ENCODE data around the gene SLC26A9.
"Not testable (repeated sequence)": the region's sequence is repeated elsewhere in the genome, so short reads cannot be mapped to it uniquely, and the experiment has no call there.

SLC26A9 gene

DNA sequence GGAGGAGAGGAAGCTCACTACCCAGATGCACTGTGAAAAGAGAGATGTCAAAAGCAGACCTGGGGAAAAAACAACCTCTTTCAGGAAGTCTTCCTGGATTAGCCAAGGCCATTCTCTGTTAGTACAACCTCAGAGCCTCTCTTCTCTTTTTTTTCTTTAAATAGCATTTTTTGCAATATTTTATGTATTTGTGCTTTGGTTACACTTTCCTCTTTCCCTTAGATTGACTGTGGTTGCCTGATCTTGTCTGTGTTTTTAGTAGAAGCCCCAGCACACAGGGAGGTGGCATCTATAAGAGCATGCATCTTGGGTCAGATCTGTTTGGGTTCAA, 18.8 kb downstream of the SLC26A9 start:
- DNase-seq: no peak

DNA sequence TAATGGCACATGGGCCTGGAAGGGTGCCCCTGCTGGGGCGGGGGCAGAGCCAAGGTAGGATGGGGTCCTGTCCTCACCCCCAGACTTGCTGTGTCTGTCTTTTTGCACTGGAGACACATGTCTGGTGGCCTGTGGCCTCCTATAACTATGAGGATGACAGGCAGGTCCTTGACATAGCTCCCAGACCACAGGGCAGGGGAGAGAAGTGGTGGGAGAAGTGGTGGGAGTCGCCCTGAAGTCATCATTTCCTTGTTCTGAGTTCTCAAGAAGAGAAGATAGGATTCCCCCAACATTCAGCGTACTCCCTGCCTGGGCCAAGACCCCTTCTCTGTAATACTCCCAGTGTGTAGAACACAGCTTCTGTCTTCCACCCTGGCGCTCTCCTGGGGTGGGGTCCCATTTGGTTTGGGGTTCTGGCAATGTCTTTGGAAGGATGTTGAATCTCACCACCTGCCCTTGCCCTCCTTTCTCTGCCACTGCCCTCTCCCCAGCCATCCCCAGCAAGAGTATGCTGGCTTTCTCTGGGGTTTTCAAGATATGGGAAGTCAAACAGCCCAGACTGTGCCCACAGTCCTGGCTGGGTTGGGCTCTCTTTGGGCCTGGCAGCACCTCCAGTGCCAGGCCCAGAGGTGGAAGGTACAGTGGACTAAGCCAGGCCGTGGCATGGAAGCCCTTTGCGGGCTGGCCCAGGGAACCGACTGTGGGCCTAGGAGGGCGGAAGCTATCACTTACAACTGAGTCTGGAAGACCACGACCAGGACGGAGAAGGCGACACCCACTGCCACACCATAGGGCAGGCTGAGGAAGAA, 19.4 kb downstream of the SLC26A9 start:
- no peak for DNase-seq

DNA sequence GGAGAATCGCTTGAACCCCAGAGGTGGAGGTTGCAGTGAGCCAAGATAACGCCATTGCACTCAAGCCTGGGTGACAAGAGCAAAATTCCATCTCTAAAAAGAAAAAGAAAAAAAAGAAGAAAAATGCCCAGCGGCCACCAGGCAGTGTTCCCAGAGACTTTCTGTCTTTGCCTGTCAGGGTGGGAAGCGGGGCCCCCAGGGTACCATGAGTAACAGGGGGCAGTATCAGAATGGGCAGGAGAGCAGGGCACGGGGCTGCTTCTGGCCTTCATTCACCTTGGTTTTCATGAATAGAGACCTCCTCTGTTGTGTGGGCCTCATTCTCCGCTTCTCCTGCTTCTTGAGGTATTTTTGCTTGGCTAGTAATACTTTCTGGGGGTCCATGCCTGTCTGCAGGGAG, 20.4 kb downstream of the SLC26A9 start:
- no peak for DNase-seq

DNA sequence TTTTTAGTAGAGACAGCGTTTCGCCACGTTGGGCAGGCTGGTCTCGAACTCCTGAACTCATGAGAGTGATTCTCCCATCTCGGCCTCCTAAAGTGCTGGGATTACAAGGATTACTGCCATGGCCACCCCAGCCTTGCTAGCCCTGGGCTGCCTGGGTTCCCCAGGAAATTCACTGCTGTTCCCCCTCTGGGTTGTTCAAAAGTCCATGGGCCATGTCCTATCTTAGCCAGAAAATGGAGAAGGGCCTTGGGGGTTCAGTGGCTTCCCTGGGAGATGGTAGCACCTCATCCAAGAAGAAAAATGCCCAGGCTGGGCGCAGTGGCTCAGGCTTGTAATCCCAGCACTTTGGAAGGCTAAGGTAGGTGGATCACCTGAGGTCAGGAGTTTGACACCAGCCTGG, 20.9 kb downstream of the SLC26A9 start:
- DNase-seq: no peak

DNA sequence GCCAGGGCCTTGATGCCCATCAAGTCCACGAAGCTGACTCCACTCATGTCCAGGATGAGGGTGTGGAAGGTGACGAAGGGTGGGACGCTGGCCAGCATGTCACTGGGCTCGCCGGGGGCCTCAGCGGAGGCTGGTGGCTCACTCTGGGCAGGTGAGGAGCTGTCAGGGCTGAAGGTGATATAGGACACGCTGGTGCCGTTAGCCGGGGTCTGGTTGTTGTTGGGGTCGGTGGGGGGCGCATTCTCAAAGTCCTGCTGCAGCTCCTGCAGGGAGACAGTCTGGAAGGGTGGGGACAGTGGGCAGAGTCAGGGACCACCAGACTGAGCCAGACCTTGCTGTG, 21.7 kb downstream of the SLC26A9 start:
- DNase-seq: no peak

DNA sequence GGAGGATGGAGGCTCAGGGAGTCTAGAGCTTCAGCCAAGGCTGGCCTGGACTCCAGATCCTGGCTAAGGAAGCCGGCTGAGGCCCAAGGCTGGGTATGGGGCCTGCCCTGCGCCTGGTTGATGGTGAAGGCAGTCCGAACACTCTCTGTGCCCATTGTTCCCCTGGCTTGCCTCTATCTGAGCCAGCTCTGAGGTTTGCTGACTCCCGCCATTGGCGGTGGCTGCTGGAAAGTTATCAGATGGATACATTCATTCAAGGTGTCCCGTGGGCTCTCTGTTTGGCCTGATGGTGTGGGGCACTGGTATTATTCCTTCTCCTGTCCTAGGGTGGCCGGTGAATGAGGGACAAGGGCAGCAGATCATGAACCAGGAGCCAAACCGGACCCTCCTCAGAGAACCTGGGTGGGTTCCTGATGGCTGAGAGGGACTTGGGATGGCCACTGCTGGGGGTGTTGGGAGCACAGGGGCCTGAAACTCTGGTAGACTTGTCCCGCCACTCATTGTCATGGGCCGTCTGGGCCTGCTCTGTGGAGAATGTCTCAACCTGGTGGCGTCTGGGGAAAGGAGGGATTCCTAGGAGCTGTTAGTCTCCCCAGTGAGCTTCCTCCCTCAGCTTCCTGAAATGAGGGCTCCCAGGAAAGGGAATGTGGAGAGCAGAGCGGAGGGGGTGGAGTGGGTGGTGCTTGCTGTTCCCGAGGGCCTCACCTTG, 22.2 kb downstream of the SLC26A9 start:
- DNase-seq: no peak

DNA sequence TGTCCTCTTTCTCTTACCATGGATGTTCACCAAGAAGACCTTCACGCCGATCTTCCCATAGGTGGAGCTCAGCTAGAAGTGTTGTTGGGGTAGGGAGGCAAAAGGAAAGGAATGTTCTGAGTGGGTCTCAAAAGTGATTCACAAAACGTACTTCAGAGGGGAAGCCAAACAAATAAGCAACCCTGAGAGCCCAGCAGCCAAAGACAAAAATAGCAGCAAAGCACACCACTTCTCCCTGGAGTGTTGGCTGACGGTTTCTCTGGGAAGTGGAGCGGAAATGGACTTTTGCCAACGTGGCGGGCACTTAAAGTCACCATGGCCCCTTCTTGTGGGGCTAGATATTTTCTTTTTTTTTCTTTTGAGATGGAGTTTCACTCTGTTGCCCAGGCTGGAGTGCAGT, 23.1 kb downstream of the SLC26A9 start:
- DNase-seq: peak; percentile 96 to 98

DNA sequence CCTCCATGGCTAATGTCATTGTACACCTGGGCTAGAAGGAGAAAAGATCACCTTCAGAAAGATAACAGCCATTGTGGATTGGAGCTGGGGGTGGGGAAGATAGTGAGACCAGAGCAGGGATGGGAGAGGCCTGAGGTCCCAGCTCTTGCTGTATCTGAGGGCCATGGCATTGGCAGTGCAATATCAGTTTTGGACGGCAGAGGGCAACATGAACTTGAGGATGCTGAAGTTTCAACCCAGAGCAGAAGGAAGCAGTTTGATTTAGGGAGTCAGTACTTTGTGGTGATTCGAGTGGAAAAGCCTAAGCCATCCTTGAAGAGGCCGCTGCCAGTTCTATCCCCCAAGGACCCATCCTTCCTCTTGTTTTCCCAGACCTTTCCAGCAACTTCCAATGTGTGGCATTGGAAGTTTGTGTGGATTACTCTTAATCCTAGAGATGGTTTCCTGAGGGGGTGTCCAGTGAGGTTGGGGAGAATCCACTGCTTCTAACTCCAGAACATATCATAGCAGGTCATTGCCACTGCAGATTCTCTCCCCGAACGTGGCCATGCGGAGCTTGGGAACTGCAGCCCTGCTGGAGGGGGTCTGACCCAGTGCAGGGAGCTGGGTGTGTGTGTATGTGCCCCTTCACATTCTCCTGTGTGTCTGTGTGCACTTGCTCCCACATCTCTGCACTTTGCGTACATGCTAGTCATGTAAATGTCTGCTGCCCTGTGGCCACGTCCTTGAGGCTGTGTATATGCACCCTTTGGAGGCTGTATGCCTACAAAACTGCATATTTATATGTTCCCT, 24.1 kb downstream of the SLC26A9 start:
- peak; percentile 91 to 93 for DNase-seq

DNA sequence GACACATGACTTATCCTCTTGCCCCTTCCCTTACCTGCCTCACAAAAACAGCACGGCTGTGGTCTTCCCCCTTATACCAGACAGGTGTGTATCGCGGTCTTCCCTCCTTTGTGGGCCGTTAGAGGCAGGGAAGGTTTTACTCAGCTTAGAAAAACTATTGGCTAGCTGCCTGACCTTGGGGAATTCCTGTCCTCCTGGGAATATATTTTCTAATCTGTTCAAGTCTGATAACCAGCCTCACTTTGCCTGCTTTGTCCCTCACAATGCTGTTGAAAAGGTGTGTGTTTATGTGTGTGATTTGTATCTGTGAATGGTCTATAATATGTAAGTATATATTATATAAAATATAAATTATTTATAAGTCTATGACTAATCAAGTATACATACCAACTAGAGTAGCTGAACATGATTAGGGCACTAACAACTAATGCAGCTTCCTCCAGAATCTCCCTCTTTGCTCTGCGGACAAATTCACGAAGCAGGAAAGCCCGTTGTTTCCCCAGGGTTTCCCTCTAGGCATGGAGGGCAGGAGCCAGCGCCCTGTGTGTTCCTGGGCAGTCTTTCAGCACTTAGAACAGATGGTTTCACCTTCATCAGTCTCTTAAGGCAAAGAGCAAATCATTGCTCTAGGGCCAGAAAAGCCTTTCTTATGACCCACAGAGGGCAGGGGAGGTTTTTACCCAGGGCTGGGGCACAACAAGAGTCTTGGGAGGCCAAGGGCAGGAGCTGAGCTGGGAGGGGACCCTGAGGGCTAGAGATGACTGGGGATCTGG, 25.6 kb downstream of the SLC26A9 start:
- DNase-seq: no peak

DNA sequence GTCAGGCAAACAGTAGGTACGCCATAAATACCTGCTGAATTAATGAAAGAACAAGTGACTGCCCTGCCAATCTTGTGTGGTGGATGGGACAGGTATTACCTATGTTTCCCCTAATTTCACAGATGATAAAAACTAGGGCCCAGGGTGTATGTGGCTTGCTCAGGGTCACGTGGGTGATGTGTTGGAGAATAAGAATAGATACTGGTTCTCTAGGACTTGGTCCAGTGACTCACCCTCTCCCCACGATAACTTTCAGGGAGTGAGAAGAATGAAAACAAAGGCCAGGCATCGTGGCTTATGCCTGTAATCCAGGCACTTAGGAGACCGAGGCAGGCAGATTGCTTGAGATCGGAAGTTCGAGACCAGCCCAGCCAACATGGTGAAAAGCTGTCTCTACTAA, 26.7 kb downstream of the SLC26A9 start:
- DNase-seq: no peak

DNA sequence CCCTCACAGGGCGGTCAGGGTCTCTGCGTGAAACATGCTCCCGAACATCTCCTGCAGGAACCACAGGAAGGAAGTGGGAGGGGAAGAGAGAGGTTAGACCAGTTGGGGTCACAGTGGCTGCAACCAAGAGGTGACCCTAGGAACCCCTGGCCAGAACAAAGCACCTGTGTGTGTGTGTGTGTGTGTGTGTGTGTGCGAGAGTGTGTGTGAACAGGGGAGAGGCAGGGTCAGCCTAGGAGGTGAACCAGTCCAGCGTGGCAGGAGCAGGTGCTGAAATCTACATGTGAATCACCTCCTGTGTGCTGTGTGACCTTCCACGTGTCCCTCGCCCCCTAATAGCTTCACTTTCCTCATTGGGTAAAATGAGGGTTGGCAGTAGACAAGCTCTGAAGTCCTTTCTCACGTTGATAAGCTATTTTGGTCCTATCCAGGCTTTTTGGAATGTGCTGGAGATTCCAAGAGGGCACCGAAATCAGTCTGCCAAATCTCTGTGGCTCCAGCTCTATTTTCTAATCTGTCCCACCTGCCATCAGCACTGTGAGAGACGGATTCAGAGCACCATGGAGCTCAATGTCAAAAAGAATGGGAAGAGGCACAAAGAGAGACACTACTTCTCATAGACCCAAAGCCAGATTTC, 27.8 kb downstream of the SLC26A9 start:
- DNase-seq: no peak

DNA sequence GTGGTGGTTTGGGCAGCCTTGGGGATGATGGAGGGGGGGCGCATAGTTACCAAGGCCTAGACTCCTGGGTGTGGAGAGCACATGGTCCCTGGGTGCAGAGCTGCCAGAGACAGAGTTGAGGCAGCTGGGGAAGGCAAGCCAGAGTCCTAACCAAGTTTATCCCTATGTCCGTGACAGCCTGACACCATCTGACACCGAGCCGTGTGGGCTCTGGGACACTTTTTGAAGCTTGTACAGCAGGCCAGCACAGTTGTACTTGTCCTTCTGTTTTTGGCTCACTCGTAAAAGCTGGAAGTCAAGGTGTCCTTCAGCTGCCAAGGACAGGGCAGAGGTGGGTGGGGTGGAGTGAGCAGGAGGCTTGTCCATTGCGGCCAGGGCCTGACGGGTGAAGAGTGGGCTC, 28.5 kb downstream of the SLC26A9 start:
- no peak for DNase-seq

DNA sequence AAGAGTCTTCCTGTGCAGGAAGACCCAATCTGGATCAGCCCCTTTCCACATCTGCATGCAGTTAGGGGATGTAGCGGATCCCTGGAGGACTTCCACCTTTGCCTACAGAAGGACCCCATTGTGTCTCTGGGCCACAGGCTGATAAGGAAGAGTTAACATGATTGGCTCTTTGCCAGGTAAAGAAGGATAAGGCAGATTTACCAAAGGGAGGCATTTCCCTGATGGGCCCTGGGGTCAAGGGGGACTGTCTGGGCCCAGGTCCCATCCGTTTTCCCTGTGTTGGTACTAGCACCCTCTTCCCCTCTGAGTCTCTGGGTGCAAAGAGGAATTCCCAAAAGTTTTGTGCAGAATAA, 29.1 kb downstream of the SLC26A9 start:
- DNase-seq: no peak

DNA sequence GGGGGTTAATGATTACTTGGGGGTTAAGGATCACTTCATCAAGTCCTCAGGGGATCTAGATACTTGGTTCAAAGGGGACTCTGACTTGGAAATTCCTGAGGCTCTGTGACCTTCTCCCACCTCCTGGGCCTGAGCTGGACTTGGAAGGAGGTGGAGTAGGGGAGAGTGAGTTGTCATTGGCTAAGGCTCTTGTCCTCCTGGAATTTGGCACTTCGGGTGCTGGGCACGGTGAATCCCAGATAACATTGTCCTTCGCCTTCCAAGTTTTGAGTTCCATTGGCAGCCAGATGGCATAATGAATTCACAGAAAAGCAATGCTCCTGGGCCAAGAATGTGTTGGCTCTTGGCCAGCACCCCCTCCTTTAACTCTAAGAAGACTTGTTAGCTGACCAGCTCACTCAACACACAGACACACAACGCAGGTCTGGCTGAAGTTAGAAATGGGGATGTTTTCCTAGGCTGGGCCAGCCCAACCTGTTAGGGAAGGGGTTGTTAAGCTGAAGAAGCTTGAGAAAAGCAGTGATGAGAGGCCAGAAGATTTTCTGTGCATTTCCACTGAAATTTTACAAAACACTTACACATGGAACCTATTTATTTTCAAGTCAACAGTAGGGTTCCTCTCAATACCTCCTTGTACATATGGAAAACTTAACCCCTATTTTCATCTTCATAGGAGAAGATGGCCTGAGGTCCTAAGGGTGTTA, 29.7 kb downstream of the SLC26A9 start:
- no peak for DNase-seq

DNA sequence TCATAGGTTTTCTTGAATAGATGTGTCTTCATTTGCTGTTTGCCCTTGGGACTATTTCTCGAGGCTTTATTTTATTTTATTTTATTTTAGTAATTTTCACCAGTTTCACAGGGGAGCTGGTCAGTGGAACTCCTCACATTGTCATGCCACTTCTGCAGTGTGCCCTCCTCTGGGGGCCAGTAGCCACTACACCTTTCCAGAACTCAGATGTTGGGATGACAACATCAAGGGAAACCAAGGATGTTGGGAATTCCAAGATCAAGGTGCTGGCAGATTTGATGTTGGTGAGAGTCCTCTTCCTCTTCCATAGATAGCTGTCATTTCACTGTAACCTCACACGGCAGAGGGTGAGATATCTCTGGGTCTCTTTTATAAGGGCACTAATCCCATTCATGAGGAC, 35.5 kb downstream of the SLC26A9 start:
- no peak for DNase-seq

DNA sequence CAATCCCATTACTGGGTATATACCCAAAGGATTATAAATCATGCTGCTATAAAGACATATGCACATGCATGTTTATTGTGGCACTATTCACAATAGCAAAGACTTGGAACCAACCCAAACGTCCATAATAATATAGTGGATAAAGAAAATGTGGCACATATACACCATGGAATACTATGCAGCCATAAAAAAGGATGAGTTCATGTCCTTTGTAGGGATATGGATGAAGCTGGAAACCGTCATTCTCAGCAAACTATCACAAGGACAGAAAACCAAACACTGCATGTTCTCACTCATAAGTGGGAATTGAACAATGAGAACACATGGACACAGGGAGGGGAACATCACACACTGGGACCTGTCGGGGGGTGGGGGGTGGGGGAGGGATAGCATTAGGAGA, 38.2 kb downstream of the SLC26A9 start:
- DNase-seq: not testable (repeated sequence)

DNA sequence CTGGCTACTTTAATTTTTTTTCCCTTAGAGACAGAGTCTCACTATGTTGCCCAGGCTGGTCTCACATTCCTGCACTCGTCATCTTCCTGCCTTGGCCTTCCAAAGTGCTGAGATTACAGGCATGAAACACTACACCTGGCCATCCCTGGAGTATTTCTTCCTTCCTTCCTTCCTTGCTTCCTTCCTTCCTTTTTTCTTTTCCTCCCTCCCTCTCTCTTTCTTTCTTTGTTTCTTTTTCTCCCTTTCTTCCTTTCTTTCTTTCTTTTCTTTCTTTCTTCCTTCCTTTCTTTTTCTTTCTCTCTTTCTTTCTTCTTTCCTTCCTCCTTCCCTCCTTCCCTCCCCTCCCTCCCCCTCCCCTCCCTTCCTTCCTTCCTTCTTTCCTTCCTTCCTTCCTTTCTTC, 46.9 kb downstream of the SLC26A9 start:
- DNase-seq: no peak

DNA sequence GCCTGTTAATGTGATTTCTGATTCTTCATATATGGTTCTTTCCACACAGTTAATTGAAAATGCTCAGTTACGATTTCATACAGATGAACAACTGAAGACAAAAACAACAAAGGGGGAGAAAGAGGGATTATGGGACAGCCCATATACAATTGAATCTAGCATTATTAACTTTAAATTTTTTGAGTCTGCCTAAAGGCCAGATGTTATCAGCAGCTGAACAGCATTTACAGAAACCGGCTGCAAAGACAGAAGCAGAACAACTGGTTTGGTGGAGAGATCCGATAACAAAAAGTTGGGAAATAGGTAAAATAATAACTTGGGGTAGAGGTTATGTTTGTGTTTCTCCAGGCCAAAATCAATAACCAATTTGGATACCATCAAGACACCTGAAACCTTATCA, 49.1 kb downstream of the SLC26A9 start:
- not testable (repeated sequence) for DNase-seq

DNA sequence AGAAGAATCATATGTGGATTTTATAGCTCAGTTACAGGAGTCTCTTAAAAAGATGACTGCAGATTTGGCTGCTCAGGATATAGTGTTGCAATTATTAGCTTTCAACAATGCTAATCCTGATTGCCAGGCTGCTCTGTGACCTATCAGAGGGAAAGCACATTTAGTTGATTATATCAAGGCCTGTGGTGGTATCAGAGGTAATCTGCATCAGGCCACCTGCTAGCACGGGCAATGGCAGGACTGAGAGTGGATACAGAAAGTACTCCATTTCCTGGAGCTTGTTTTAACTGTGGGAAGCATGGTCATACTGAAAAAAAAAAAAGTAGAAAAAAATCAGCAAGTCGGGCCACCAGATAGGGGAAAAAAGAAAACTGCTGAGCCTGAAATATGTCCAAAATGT, 51.1 kb downstream of the SLC26A9 start:
- DNase-seq: not testable (repeated sequence)

DNA sequence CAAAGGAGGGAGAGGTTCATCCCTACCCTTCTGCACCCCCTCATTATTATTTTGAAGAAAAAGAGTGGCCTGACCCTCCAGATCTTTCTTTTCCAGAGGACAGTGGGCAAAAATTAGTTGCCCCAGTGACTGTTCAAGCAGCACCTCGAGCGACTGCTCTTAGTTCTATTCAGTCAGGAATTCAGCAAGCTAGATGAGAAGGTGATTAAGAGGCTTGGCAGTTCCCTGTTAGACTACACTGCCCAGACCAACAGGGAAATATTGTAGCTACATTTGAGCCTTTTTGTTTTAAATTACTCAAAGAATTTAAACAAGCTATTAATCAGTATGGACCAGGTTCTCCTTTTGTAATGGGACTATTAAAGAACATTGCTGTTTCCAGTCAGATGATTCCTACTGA, 51.8 kb downstream of the SLC26A9 start:
- DNase-seq: not testable (repeated sequence)

DNA sequence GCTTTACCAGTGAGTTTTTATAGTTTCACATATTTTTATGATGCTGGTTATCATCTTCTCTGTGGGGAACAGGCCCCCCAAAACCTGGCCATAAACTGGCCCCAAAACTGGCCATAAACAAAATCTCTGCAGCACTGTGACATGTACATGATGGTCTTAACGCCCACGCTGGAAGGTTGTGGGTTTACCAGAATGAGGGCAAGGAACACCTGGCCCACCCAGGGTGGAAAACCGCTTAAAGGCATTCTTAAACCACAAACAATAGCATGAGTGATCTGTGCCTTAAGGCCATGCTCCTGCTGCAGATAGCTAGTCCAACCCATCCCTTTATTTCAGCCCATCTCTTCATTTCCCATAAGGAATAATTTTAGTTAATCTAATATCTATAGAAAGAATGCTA, 52.6 kb downstream of the SLC26A9 start:
- not testable (repeated sequence) for DNase-seq

DNA sequence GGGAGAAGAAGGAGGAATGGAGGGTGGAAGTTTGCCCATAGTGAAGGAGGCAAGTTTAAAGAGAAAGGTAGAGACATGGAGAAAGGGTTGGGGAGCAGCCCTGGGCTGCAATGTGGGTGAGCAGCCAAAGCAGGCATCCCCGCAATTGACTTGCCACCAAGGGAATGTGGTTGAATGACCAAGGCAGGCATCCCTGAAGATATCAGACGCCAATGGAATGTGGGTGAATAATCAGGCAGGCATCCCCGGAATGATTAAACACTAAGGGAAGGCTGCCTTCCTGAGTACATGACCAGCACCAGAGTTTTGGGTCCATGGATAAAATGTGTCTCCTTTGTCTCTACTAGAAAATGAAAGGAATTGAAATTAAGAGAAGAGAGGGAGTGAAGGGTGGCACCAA, 53.5 kb downstream of the SLC26A9 start:
- not testable (repeated sequence) for DNase-seq

Measured in NCI-H187 (cell line).